ENCODE measurements around the gene ATP2C2. TPM values are rescaled to one million over a fixed set of nuclear protein-coding genes. Genes with fewer than 3 reads are reported as not detected.
A peak's percentile ranks its signal among the peaks of the same experiment; 100 is the strongest.

Gene ATP2C2
- total and polyA plus RNA-seq, 2 of the 8 experiments (the other 6 are each of a cell fraction or from before 2014, with no cell fraction given): 1.2 to 2.8 TPM

DNA sequence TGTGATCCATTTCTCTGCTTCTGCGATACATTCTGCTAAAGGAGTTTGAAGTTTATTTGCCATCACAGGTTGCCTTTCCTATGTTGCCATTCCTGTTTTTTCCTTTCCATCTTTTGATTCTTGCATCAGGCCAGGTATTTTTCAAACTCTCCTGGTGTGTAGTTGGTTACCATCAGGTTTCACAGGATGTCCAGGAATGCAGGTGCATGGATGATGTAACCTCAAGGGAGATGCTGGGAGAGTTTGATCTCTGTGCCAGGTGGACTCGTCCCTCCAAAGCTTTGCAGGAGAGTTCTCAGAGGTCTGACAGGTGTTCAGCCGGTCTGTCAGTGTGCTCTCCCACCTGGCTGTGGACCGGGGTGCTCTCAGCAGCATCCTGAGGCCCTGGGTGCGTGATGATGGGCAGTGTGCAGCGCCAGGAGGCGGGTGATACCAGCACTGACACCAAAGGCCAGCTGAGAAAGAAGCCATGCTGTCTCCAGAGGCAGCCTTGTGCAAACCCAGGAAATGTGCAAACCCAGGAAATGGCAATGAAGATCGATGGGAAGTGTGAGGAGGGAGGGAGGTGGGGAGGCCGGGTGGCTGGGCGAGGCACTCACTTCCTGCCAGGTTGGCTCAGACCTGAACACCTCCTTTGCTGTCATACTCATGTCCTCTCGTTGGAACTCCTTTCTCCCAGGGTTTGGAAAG, 1.7 kb downstream of the ATP2C2 start (continued):
- TF ChIP-seq JUND (IDR thresholded peaks at IDR 0.05; ENCODE audit: low read length): 0 out of 2 replicates have a peak, but pooled peaks have one; percentile 33
- TF ChIP-seq POLR2AphosphoS5 (IDR thresholded peaks at IDR 0.05; ENCODE audit: low read depth, low read length): no peak
- TF ChIP-seq, protein P1, sequence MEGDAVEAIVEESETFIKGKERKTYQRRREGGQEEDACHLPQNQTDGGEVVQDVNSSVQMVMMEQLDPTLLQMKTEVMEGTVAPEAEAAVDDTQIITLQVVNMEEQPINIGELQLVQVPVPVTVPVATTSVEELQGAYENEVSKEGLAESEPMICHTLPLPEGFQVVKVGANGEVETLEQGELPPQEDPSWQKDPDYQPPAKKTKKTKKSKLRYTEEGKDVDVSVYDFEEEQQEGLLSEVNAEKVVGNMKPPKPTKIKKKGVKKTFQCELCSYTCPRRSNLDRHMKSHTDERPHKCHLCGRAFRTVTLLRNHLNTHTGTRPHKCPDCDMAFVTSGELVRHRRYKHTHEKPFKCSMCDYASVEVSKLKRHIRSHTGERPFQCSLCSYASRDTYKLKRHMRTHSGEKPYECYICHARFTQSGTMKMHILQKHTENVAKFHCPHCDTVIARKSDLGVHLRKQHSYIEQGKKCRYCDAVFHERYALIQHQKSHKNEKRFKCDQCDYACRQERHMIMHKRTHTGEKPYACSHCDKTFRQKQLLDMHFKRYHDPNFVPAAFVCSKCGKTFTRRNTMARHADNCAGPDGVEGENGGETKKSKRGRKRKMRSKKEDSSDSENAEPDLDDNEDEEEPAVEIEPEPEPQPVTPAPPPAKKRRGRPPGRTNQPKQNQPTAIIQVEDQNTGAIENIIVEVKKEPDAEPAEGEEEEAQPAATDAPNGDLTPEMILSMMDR (IDR thresholded peaks at IDR 0.05; ENCODE audit: control extremely low read depth in 1 of 3, insufficient read depth in 1 of 3, low read depth in 1 of 3, low read length in 3 of 3): no peak
- peak; percentile 91 for TF ChIP-seq TEAD4 (IDR thresholded peaks at IDR 0.05; ENCODE audit: low read depth, low read length)
- TF ChIP-seq, protein P2, sequence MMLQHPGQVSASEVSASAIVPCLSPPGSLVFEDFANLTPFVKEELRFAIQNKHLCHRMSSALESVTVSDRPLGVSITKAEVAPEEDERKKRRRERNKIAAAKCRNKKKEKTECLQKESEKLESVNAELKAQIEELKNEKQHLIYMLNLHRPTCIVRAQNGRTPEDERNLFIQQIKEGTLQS (IDR thresholded peaks at IDR 0.05; ENCODE audit: insufficient read depth, low read depth, low read length): no peak
- TF ChIP-seq SUZ12 (IDR thresholded peaks at IDR 0.05; ENCODE audit: low read length): no peak
- TF ChIP-seq CBX5 (IDR thresholded peaks at IDR 0.05; ENCODE audit: low read depth, low read length): no peak

Measured in H1 (cell line).